Caco-2 (cell line): ENCODE results near the gene CD38. TPM values are rescaled to one million over a fixed set of nuclear protein-coding genes. Genes with fewer than 3 reads are reported as not detected.

Source experiments
- BruUV-seq: library from RNA; stranded (reverse); fragments of 400-500 nt; replicated peaks from 2 replicates; lab custom pipeline; 2021; lab: Mats Ljungman, UMichigan
- CTCF ChIA-PET: fragments of 300-600 bp; sonication (Branson Sonifier 250); formaldehyde crosslinking; loops from one replicate; lab custom pipeline; 2022; ENCODE audit warnings: antibody characterized with exemption; lab: Charles Lee
- POLR2A ChIA-PET: fragments of 300-600 bp; sonication (Branson Sonifier 250); formaldehyde crosslinking; loops from one replicate; lab custom pipeline; 2022; ENCODE audit warnings: antibody characterized with exemption; lab: Charles Lee
- DNase-seq, 2 experiments: peaks; one replicate each; pipeline versions ENCODE4 v3.0.0 to v3.0.0-alpha.2; 2020 to 2022
- H3K27me3 ChIP-seq: replicated peaks from 2 replicates; pipeline ENCODE4 v1.6.0; 2011; ENCODE audit warnings: low read length; ENCODE audit not compliant: control insufficient read depth, insufficient read depth
- H3K36me3 ChIP-seq: 2 replicates; pipeline ENCODE4 v1.5.1; 2011; ENCODE audit warnings: low read length; ENCODE audit not compliant: control insufficient read depth, insufficient read depth
- H3K4me1 ChIP-seq: fragments of 250-450 bp; sonication (Bioruptor Pico); 2 replicates; pipeline ENCODE4 v1.5.1; 2020; ENCODE audit warnings: mild to moderate bottlenecking
- H3K4me3 ChIP-seq: 2 replicates; pipeline ENCODE4 v1.5.1; 2011; ENCODE audit warnings: low read depth, mild to moderate bottlenecking, control low read depth, low read length
- H3K9me3 ChIP-seq: fragments of 250-450 bp; sonication (Bioruptor Pico); 2 replicates; pipeline ENCODE4 v1.5.1; 2020; ENCODE audit warnings: mild to moderate bottlenecking, moderate library complexity
- H3K27ac Mint-ChIP-seq: one replicate; pipeline ENCODE4 v1.8.0; 2022; ENCODE audit warnings: mixed read lengths; ENCODE audit not compliant: unreplicated experiment
- H3K27me3 Mint-ChIP-seq: one replicate; pipeline ENCODE4 v1.8.0; 2022; ENCODE audit warnings: mixed read lengths; ENCODE audit not compliant: insufficient read depth, unreplicated experiment
- H3K36me3 Mint-ChIP-seq: one replicate; pipeline ENCODE4 v1.8.0; 2022; ENCODE audit warnings: mild to moderate bottlenecking, mixed read lengths; ENCODE audit not compliant: insufficient read depth, unreplicated experiment
- H3K4me1 Mint-ChIP-seq: one replicate; pipeline ENCODE4 v1.8.0; 2022; ENCODE audit warnings: low read depth, mixed read lengths; ENCODE audit not compliant: unreplicated experiment
- H3K4me3 Mint-ChIP-seq: one replicate; pipeline ENCODE4 v1.8.0; 2022; ENCODE audit warnings: mild to moderate bottlenecking, moderate library complexity, mixed read lengths; ENCODE audit not compliant: unreplicated experiment
- H3K9me3 Mint-ChIP-seq: one replicate; pipeline ENCODE4 v1.8.0; 2022; ENCODE audit warnings: mixed read lengths; ENCODE audit not compliant: unreplicated experiment
- intact Hi-C: fragments of 100-400 bp; cut with micrococcal nuclease; formaldehyde crosslinking; loops from one replicate; pipeline ENCODE4 v1.10.0; 2022; ENCODE audit not compliant: unreplicated experiment
- total RNA-seq: library from RNA; stranded (reverse); gene quantifications from 2 replicates; pipeline ENCODE4 v1.2.3, GENCODE V29; 2022
- TF ChIP-seq, protein P1 (sequence below), 2 experiments: fragments of 200-600 bp in 1 of 2; IDR thresholded peaks; 1 replicate in 1 of 2; 2 replicates in 1 of 2; pipeline versions ENCODE4 v1.5.1 to v1.8.0; 2011 to 2022; ENCODE audit warnings: antibody characterized with exemption in 1 of 2, control low read depth in 1 of 2, inconsistent platforms in 1 of 2, low read depth in 1 of 2, low read length in 1 of 2, mild to moderate bottlenecking in 1 of 2, moderate library complexity in 1 of 2; ENCODE audit not compliant: insufficient read depth in 1 of 2, severe bottlenecking in 1 of 2, unreplicated experiment in 1 of 2

CD38 gene
- total RNA-seq, 1 experiment from 2014 or later, result not detected

DNA sequence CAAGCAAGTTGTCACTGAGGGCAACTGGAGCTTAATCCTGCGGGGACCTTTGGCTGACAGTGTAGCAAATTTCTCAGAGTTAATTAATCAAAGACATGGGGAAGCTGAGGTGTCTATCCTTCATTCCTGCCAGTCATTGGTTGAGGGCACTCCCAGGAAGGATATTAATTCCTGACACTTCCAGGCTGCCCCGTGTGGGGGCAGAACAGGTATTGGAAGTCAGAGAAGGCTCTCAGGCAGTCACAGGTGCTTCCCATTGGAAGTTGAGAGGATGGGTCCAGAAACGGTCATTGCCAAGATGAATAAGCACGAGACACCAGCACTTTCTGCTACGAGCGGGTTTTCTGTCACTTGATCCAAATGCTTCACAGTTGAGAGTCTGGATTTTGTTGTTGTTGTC, 29.1 kb upstream of the CD38 start:
- no peaks in the 10 kb centered on the region; the same call in 1 of the 2 replicates for H3K27me3 ChIP-seq
- H3K36me3 ChIP-seq, result no peaks in the 10 kb centered on the region
- H3K4me3 ChIP-seq, result no peak overlapping the region
- no TSS peak for BruUV-seq
- ChIA-PET CTCF (no interaction called here), POLR2A (no interaction called here)
- no peaks in the 10 kb centered on the region for H3K36me3 Mint-ChIP-seq
- H3K4me3 Mint-ChIP-seq, result no peak overlapping the region
- H3K27me3 Mint-ChIP-seq, result peaks cover 2% of the 10 kb centered on the region
- no peaks in the 10 kb centered on the region for H3K4me1 Mint-ChIP-seq
- no peak overlapping the region for H3K27ac Mint-ChIP-seq
- no peak for DNase-seq
- peaks cover 9% of the 10 kb centered on the region for H3K9me3 Mint-ChIP-seq
- TF ChIP-seq, protein P1, sequence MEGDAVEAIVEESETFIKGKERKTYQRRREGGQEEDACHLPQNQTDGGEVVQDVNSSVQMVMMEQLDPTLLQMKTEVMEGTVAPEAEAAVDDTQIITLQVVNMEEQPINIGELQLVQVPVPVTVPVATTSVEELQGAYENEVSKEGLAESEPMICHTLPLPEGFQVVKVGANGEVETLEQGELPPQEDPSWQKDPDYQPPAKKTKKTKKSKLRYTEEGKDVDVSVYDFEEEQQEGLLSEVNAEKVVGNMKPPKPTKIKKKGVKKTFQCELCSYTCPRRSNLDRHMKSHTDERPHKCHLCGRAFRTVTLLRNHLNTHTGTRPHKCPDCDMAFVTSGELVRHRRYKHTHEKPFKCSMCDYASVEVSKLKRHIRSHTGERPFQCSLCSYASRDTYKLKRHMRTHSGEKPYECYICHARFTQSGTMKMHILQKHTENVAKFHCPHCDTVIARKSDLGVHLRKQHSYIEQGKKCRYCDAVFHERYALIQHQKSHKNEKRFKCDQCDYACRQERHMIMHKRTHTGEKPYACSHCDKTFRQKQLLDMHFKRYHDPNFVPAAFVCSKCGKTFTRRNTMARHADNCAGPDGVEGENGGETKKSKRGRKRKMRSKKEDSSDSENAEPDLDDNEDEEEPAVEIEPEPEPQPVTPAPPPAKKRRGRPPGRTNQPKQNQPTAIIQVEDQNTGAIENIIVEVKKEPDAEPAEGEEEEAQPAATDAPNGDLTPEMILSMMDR (IDR thresholded peaks at IDR 0.05; ENCODE audit: insufficient read depth in 1 of 2, low read depth in 1 of 2, low read length in 1 of 2, severe bottlenecking in 1 of 2, unreplicated experiment in 1 of 2), result no peak
- no peaks in the 10 kb centered on the region for H3K4me1 ChIP-seq
- intact Hi-C loops, result no loop called here
- no peaks in the 10 kb centered on the region for H3K9me3 ChIP-seq

DNA sequence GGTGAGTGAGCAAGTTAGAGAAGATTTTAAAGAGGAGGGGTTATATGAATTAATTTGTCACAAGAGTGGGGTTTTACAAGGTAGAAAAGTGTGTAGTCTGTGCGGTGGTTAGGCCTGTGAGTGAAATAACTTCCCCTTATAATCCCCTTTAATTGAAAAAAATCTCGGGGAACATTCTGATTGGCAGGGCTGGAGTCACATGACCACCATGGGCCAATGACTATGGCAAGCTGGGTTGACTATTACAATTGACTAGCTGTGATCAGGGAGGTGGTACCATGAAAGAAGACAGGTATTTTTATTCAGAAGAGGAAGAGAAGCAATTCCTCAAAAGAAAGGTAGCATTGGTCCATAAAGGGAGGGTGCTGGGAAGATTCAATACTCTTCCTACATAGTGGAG, 27.0 kb upstream of the CD38 start:
- TF ChIP-seq, protein P1 (IDR thresholded peaks at IDR 0.05; ENCODE audit: insufficient read depth in 1 of 2, low read depth in 1 of 2, low read length in 1 of 2, severe bottlenecking in 1 of 2, unreplicated experiment in 1 of 2), result no peak
- no TSS peak for BruUV-seq
- peaks cover 2% of the 10 kb centered on the region for H3K27me3 Mint-ChIP-seq

DNA sequence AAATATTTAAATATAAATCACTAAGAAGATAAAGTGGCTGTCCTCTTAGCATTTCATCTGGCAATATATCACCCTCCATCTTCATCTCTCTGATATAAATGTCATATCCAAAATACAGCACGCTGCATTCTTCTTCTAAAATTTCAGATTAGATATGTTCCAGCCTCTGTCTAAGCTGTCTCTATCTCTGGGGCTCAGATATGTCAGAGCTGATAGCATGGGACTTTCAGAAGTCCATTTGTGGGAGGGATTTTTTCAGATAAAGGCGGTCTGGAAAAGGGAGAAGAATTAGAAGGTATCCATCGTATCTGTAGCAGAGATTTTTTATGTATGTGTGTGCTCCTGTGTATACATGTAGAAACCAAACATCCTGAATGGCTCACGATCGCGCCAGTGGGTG, 25.0 kb upstream of the CD38 start:
- TF ChIP-seq, protein P1 (IDR thresholded peaks at IDR 0.05; ENCODE audit: insufficient read depth in 1 of 2, low read depth in 1 of 2, low read length in 1 of 2, severe bottlenecking in 1 of 2, unreplicated experiment in 1 of 2), result no peak
- ChIA-PET POLR2A (no interaction called here), CTCF (no interaction called here)
- Mint-ChIP-seq H3K9me3 (peaks cover 9% of the 10 kb centered on the region), H3K4me1 (no peaks in the 10 kb centered on the region), H3K27ac (no peak overlapping the region), H3K36me3 (no peaks in the 10 kb centered on the region), H3K4me3 (no peak overlapping the region), H3K27me3 (peaks cover 2% of the 10 kb centered on the region)
- no TSS peak for BruUV-seq
- no peak for DNase-seq
- Histone ChIP-seq H3K36me3 (no peaks in the 10 kb centered on the region), H3K9me3 (no peaks in the 10 kb centered on the region), H3K4me1 (no peaks in the 10 kb centered on the region), H3K27me3 (no peaks in the 10 kb centered on the region; the same call in 1 of the 2 replicates), H3K4me3 (no peak overlapping the region)
- intact Hi-C loops, result no loop called here

More for the DNA sequence above, 27.0 kb upstream of the CD38 start:
- no peaks in the 10 kb centered on the region; the same call in 1 of the 2 replicates for H3K27me3 ChIP-seq
- H3K4me3 ChIP-seq, result no peak overlapping the region
- ChIA-PET POLR2A (no interaction called here), CTCF (no interaction called here)
- Mint-ChIP-seq H3K27ac (no peak overlapping the region), H3K4me1 (no peaks in the 10 kb centered on the region), H3K4me3 (no peak overlapping the region), H3K9me3 (peaks cover 9% of the 10 kb centered on the region), H3K36me3 (no peaks in the 10 kb centered on the region)
- intact Hi-C loops, result no loop called here
- no peaks in the 10 kb centered on the region for H3K36me3 ChIP-seq
- no peaks in the 10 kb centered on the region for H3K9me3 ChIP-seq
- no peak for DNase-seq
- H3K4me1 ChIP-seq, result no peaks in the 10 kb centered on the region
